ENCODE data around the gene C1orf116.

DNA sequence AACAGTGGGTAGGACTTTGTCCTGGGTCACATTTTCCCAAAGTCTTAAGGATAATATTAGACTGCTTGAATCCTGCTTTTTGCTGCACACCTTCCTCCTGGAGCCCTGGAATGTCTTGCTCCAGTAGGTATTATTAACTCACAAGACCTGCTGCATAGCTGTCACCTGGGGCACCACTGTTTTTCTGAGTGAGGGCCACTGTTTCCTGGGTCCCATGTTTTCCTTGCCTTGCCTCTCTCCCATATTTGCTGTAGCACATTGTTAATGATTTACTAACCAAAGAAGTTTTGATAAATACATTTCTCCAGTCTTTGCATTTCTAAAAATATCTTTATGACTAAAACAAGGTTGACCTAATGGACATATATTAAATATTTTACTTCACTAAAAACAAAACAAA, 39.8 kb downstream of the C1orf116 start:
- TF ChIP-seq POLR2A (IDR thresholded peaks at IDR 0.05), result no peak
- no peak for TF ChIP-seq CTCF (IDR thresholded peaks at IDR 0.05)
